ENCODE measurements around the gene JARID2. TPM values are rescaled to one million over a fixed set of nuclear protein-coding genes. Genes with fewer than 3 reads are reported as not detected.

The JARID2 gene
- total and polyA plus RNA-seq, 8 donors: 2.4 to 42.6 (median 11.5) TPM

- H3K27me3 ChIP-seq: no peaks in the 10 kb centered on the region
- intact Hi-C loops (cut with DNase I; ENCODE audit: low total_unique reads): no loop called here
- 82 to 89% (median 83%) methylated on average over 1 of the region's 1 CpG for WGBS, 5 donors
- TF ChIP-seq EP300 (IDR thresholded peaks at IDR 0.05): no peak
- no peak overlapping the region for H3K27ac ChIP-seq
- no peaks in the 10 kb centered on the region for H3K9me3 ChIP-seq
- peaks cover 0 to 40% (median 14%) of the 10 kb centered on the region in 4 donors for H3K4me1 ChIP-seq
- no peak for DNase-seq
- peaks cover 0 to 6% (median 2%) of the 10 kb centered on the region in 4 donors for H3K36me3 ChIP-seq
- no peak overlapping the region for H3K4me3 ChIP-seq
Observed at GRCh38 chr6:15378272-15378671, 132.4 kb downstream of the JARID2 start.

GRCh38 chr6:15378866-15379265, 133.0 kb downstream of the JARID2 start:
- Histone ChIP-seq H3K4me3 (no peak overlapping the region), H3K36me3 (peaks cover 0 to 6% (median 2%) of the 10 kb centered on the region in 4 donors), H3K9me3 (no peaks in the 10 kb centered on the region), H3K4me1 (peaks cover 0 to 37% (median 11%) of the 10 kb centered on the region in 4 donors), H3K27me3 (no peaks in the 10 kb centered on the region), H3K27ac (no peak overlapping the region)
- TF ChIP-seq POLR2A (IDR thresholded peaks at IDR 0.05): no peak
- no peak for TF ChIP-seq EP300 (IDR thresholded peaks at IDR 0.05)
- TF ChIP-seq CTCF (IDR thresholded peaks at IDR 0.05): no peak
- TF ChIP-seq POLR2AphosphoS5 (IDR thresholded peaks at IDR 0.05): no peak
- intact Hi-C loops (cut with DNase I; ENCODE audit: low total_unique reads): no loop called here
- no peak for DNase-seq
- 74 to 88% (median 85%) methylated on average over 4 of the region's 4 CpGs for WGBS, 5 donors

- intact Hi-C loops (cut with DNase I; ENCODE audit: low total_unique reads): no loop called here
- Histone ChIP-seq H3K27me3 (no peaks in the 10 kb centered on the region), H3K27ac (no peak overlapping the region), H3K9me3 (no peaks in the 10 kb centered on the region), H3K36me3 (no peaks in the 10 kb centered on the region), H3K4me3 (no peak overlapping the region), H3K4me1 (peaks cover 0 to 34% (median 12%) of the 10 kb centered on the region in 4 donors)
- no peak for TF ChIP-seq EP300 (IDR thresholded peaks at IDR 0.05)
- TF ChIP-seq POLR2AphosphoS5 (IDR thresholded peaks at IDR 0.05): no peak
- no peak for TF ChIP-seq POLR2A (IDR thresholded peaks at IDR 0.05)
- no peak for TF ChIP-seq CTCF (IDR thresholded peaks at IDR 0.05)
- peak in 1 of 2 donors; percentile 42 for DNase-seq
- WGBS, 5 donors: 65 to 92% (median 83%) methylated on average over 4 of the region's 4 CpGs
Observed at GRCh38 chr6:15380351-15380750, 134.5 kb downstream of the JARID2 start.

- 80 to 95% (median 84%) methylated on average over 7 of the region's 7 CpGs for WGBS, 5 donors
- no peak overlapping the region for H3K4me3 ChIP-seq
- intact Hi-C loops (cut with DNase I; ENCODE audit: low total_unique reads): no loop called here
- DNase-seq: no peak
- no peak for TF ChIP-seq POLR2AphosphoS5 (IDR thresholded peaks at IDR 0.05)
- TF ChIP-seq POLR2A (IDR thresholded peaks at IDR 0.05): no peak
- no peaks in the 10 kb centered on the region for H3K9me3 ChIP-seq
- no peaks in the 10 kb centered on the region for H3K36me3 ChIP-seq
- H3K4me1 ChIP-seq: peaks cover 0 to 32% (median 17%) of the 10 kb centered on the region in 4 donors
- H3K27ac ChIP-seq: no peak overlapping the region
- no peaks in the 10 kb centered on the region for H3K27me3 ChIP-seq
Observed at GRCh38 chr6:15382089-15382488, 136.2 kb downstream of the JARID2 start.

- Histone ChIP-seq H3K36me3 (no peaks in the 10 kb centered on the region), H3K4me3 (no peak overlapping the region), H3K27ac (no peak overlapping the region), H3K9me3 (no peaks in the 10 kb centered on the region), H3K27me3 (no peaks in the 10 kb centered on the region), H3K4me1 (peaks cover 0 to 38% (median 18%) of the 10 kb centered on the region in 4 donors)
- TF ChIP-seq POLR2A (IDR thresholded peaks at IDR 0.05) (no peak), EP300 (IDR thresholded peaks at IDR 0.05) (no peak), POLR2AphosphoS5 (IDR thresholded peaks at IDR 0.05) (no peak), CTCF (IDR thresholded peaks at IDR 0.05) (no peak)
- intact Hi-C loops (cut with DNase I; ENCODE audit: low total_unique reads): no loop called here
- WGBS, 5 donors: 90 to 96% (median 93%) methylated on average over 8 of the region's 8 CpGs
- no peak for DNase-seq
Observed at GRCh38 chr6:15382712-15383111, 136.8 kb downstream of the JARID2 start.
